ENCODE measurements around the gene TRAPPC11. TPM values are rescaled to one million over a fixed set of nuclear protein-coding genes. Genes with fewer than 3 reads are reported as not detected.

The TRAPPC11 gene
- total and polyA plus RNA-seq, 2 of the 4 experiments (the other 2 are of a cell fraction), result 25.3 to 56.8 TPM

DNA sequence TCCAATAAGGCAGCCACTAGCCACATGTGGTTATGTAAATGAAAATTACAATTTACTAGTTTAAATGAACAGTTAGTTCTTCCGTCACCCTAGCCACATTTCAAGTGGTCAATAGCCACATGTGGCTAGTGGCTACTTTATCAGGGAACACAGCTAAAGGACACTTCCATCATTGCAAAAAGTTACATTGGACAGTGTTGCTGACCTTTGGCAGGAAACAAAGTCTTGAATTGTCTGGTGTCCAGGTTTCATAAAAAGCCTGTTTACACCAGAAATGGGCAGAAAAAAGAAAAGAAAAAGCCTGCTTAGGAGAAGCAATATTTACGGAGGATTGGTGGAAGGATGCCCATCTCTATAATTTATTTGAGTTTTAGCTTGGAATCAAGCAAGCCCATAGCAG is 38.7 kb upstream of the TRAPPC11 start:
- Histone ChIP-seq H3K27ac (ENCODE audit: insufficient read depth, low read length) (no peak overlapping the region), H3K4me2 (ENCODE audit: low read depth, low read length) (no peak overlapping the region), H3K27me3 (ENCODE audit: control insufficient read depth, insufficient read depth, low read length) (no peaks in the 10 kb centered on the region), H2BK20ac (ENCODE audit: low read depth, low read length) (no peak overlapping the region), H3K79me1 (ENCODE audit: low read depth in 1 of 2, low read length in 2 of 2) (no peaks in the 10 kb centered on the region), H3K9ac (ENCODE audit: low read depth, low read length) (no peak overlapping the region), H3K56ac (ENCODE audit: extremely low read depth, insufficient read depth, low read length) (no peak overlapping the region), H4K8ac (ENCODE audit: low read depth in 2 of 2, low read length in 2 of 2) (no peak overlapping the region), H2BK5ac (ENCODE audit: low read depth, low read length, poor library complexity, severe bottlenecking) (no peak overlapping the region), H4K91ac (ENCODE audit: insufficient read depth, low read depth, low read length) (no peak overlapping the region), H2AK9ac (replicated peaks; ENCODE audit: low read depth, low read length, poor library complexity) (no peak overlapping the region), H3K4me3 (ENCODE audit: insufficient read depth, low read depth, low read length) (no peak overlapping the region), H3K4me1 (ENCODE audit: control insufficient read depth, insufficient read depth, low read length) (peaks cover 5% of the 10 kb centered on the region; the same call in 1 of the 2 replicates), H3K9me1 (ENCODE audit: insufficient read depth, low read length) (no peaks in the 10 kb centered on the region), H3K18ac (ENCODE audit: low read depth, low read length) (no peak overlapping the region), H3K9me3 (ENCODE audit: control insufficient read depth, insufficient read depth, low read length) (no peaks in the 10 kb centered on the region), H3K4ac (ENCODE audit: low read depth, low read length) (no peak overlapping the region), H2AK5ac (ENCODE audit: low read depth, low read length) (no peak overlapping the region), H2BK15ac (ENCODE audit: low read depth, low read length) (no peak overlapping the region), H4K20me1 (ENCODE audit: insufficient read depth, low read length) (no peaks in the 10 kb centered on the region), H2BK120ac (ENCODE audit: low read depth, low read length) (no peak overlapping the region), H3K36me3 (ENCODE audit: control insufficient read depth, insufficient read depth, low read length) (no peaks in the 10 kb centered on the region), H2AFZ (replicated peaks; ENCODE audit: low read length, poor library complexity) (no peak overlapping the region), H4K5ac (ENCODE audit: low read depth, low read length) (no peak overlapping the region), H3K14ac (replicated peaks; ENCODE audit: low read depth, low read length) (no peak overlapping the region), H3K23ac (ENCODE audit: low read depth, low read length) (no peak overlapping the region)
- whole genome bisulfite sequencing, 2 experiments (ENCODE audit: extremely low coverage in 2 of 2, insufficient read length in 1 of 2), result no CpG with 5 or more reads among the region's 2 CpGs
- intact Hi-C loops (cut with micrococcal nuclease), result no loop called here
- TF ChIP-seq FOS (IDR thresholded peaks at IDR 0.05; ENCODE audit: low read depth, low read length) (no peak), CHD1 (IDR thresholded peaks at IDR 0.05; ENCODE audit: low read depth, low read length) (no peak), NFE2L2 (IDR thresholded peaks at IDR 0.05; ENCODE audit: low read depth, low read length) (no peak), MAZ (IDR thresholded peaks at IDR 0.05; ENCODE audit: borderline replicate concordance, low read depth, low read length) (no peak), RAD21 (IDR thresholded peaks at IDR 0.05; ENCODE audit: low read length) (no peak), BHLHE40 (IDR thresholded peaks at IDR 0.05; ENCODE audit: low read depth, low read length) (no peak), POLR2A (IDR thresholded peaks at IDR 0.05; ENCODE audit: low read depth, low read length) (no peak), RCOR1 (IDR thresholded peaks at IDR 0.05; ENCODE audit: insufficient replicate concordance, low read length) (no peak), MAFK (IDR thresholded peaks at IDR 0.05; ENCODE audit: low read depth, low read length) (no peak), MXI1 (IDR thresholded peaks at IDR 0.05; ENCODE audit: borderline replicate concordance, low read depth, low read length) (no peak)
- TF ChIP-seq, protein P1, sequence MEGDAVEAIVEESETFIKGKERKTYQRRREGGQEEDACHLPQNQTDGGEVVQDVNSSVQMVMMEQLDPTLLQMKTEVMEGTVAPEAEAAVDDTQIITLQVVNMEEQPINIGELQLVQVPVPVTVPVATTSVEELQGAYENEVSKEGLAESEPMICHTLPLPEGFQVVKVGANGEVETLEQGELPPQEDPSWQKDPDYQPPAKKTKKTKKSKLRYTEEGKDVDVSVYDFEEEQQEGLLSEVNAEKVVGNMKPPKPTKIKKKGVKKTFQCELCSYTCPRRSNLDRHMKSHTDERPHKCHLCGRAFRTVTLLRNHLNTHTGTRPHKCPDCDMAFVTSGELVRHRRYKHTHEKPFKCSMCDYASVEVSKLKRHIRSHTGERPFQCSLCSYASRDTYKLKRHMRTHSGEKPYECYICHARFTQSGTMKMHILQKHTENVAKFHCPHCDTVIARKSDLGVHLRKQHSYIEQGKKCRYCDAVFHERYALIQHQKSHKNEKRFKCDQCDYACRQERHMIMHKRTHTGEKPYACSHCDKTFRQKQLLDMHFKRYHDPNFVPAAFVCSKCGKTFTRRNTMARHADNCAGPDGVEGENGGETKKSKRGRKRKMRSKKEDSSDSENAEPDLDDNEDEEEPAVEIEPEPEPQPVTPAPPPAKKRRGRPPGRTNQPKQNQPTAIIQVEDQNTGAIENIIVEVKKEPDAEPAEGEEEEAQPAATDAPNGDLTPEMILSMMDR (conservative IDR thresholded peaks at IDR 0.05; ENCODE audit: low read depth, low read length), result no peak
- TF ChIP-seq, protein P2, sequence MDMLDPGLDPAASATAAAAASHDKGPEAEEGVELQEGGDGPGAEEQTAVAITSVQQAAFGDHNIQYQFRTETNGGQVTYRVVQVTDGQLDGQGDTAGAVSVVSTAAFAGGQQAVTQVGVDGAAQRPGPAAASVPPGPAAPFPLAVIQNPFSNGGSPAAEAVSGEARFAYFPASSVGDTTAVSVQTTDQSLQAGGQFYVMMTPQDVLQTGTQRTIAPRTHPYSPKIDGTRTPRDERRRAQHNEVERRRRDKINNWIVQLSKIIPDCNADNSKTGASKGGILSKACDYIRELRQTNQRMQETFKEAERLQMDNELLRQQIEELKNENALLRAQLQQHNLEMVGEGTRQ (IDR thresholded peaks at IDR 0.05; ENCODE audit: low read depth, low read length), result no peak
- TF ChIP-seq, protein P3, sequence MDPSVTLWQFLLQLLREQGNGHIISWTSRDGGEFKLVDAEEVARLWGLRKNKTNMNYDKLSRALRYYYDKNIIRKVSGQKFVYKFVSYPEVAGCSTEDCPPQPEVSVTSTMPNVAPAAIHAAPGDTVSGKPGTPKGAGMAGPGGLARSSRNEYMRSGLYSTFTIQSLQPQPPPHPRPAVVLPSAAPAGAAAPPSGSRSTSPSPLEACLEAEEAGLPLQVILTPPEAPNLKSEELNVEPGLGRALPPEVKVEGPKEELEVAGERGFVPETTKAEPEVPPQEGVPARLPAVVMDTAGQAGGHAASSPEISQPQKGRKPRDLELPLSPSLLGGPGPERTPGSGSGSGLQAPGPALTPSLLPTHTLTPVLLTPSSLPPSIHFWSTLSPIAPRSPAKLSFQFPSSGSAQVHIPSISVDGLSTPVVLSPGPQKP (IDR thresholded peaks at IDR 0.05; ENCODE audit: borderline replicate concordance, low read depth, low read length), result no peak
- BruUV-seq (replicated peaks), result no TSS peak
- in situ Hi-C loops (cut with MboI; ENCODE audit: low sequenced_read_pairs), result no loop called here
- no peak for ATAC-seq (ENCODE audit: low read depth)
- ChIA-PET POLR2A (ENCODE audit: unreplicated experiment) (no interaction called here), CTCF (interaction anchor here (0.6 kb wide), 1 partner anchor 20 kb away, joined by 4 read pairs; no protein-coding TSS in a partner anchor)
- dilution Hi-C loops (cut with HindIII; ENCODE audit: low sequenced_read_pairs, unreplicated experiment), result no loop called here
- DNase-seq, result no peak
